ENCODE measurements around the gene NCEH1. TPM values are rescaled to one million over a fixed set of nuclear protein-coding genes. Genes with fewer than 3 reads are reported as not detected.

NCEH1 gene
- total and polyA plus RNA-seq, 4 donors: 6.3 to 52.1 (median 10.6) TPM

DNA sequence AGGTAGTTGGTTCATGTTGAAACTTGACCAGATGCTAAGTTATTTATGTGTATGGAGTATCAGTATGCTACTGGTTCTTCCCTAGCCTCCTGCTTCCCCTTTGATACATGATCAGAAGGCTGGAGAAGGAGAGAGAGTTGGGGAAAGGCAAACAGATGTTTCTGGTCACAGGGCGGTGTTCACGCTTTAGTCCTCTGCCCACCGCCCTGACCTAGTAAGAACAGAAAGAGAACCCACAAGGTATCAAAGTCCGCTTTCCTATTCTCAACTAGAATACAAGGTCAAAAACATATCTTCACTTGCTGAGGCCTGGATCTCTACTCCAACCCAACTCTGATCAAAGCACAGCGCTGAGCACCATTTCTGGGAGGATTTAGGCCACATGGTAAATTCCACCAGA is 55.5 kb downstream of the NCEH1 start:
- Histone ChIP-seq H3K4me3 (no peak overlapping the region), H3K27ac (ENCODE audit: low read depth in 1 of 2, low read length in 1 of 2) (no peak overlapping the region), H3K9me3 (ENCODE audit: control insufficient read depth in 4 of 4, insufficient read depth in 3 of 4, low read length in 3 of 4) (no peaks in the 10 kb centered on the region), H3K36me3 (ENCODE audit: control insufficient read depth in 4 of 4, insufficient read depth in 4 of 4, low read length in 4 of 4) (no peaks in the 10 kb centered on the region), H3K27me3 (ENCODE audit: control insufficient read depth in 3 of 3, insufficient read depth in 3 of 3, low read length in 2 of 3) (no peaks in the 10 kb centered on the region), H3K9ac (ENCODE audit: insufficient read depth in 1 of 2, low read length in 2 of 2) (no peak overlapping the region), H3K4me1 (ENCODE audit: control insufficient read depth in 5 of 5, insufficient read depth in 5 of 5, low read length in 5 of 5) (peaks cover 0 to 13% (median 0%) of the 10 kb centered on the region in 5 donors)
- ATAC-seq (ENCODE audit: insufficient read depth, low FRiP score) (no peak), DNase-seq (no peak)
- TF ChIP-seq, protein P1, sequence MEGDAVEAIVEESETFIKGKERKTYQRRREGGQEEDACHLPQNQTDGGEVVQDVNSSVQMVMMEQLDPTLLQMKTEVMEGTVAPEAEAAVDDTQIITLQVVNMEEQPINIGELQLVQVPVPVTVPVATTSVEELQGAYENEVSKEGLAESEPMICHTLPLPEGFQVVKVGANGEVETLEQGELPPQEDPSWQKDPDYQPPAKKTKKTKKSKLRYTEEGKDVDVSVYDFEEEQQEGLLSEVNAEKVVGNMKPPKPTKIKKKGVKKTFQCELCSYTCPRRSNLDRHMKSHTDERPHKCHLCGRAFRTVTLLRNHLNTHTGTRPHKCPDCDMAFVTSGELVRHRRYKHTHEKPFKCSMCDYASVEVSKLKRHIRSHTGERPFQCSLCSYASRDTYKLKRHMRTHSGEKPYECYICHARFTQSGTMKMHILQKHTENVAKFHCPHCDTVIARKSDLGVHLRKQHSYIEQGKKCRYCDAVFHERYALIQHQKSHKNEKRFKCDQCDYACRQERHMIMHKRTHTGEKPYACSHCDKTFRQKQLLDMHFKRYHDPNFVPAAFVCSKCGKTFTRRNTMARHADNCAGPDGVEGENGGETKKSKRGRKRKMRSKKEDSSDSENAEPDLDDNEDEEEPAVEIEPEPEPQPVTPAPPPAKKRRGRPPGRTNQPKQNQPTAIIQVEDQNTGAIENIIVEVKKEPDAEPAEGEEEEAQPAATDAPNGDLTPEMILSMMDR (IDR thresholded peaks at IDR 0.05; ENCODE audit: control extremely low read depth, extremely low read depth): no peak
- 96 to 99% methylated on average over 5 of the region's 5 CpGs for WGBS, 2 donors

DNA sequence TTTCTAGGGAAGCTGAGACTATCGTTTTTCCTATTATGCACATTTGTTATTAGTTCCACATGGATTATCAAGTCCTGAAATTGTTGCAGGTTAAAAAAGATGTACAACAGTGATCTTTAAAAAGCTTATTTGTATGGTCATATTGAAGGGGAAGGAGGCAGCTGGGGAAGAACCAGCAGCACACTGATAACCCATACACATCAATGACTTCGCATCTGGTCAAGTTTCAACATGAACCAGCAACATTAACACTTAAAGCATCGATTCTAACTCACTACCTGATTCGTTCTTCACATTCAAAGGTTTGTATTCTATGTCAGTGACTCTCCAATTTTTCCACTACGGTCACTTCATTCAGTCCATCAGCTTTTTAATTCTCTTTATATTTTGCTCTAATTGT is 56.4 kb downstream of the NCEH1 start:
- Histone ChIP-seq H3K9ac (ENCODE audit: insufficient read depth in 1 of 2, low read length in 2 of 2) (no peak overlapping the region), H3K9me3 (ENCODE audit: control insufficient read depth in 4 of 4, insufficient read depth in 3 of 4, low read length in 3 of 4) (no peaks in the 10 kb centered on the region), H3K36me3 (ENCODE audit: control insufficient read depth in 4 of 4, insufficient read depth in 4 of 4, low read length in 4 of 4) (no peaks in the 10 kb centered on the region), H3K27me3 (ENCODE audit: control insufficient read depth in 3 of 3, insufficient read depth in 3 of 3, low read length in 2 of 3) (no peaks in the 10 kb centered on the region), H3K27ac (ENCODE audit: low read depth in 1 of 2, low read length in 1 of 2) (no peak overlapping the region), H3K4me1 (ENCODE audit: control insufficient read depth in 5 of 5, insufficient read depth in 5 of 5, low read length in 5 of 5) (peaks cover 0 to 13% (median under 1%) of the 10 kb centered on the region in 5 donors), H3K4me3 (no peak overlapping the region)
- WGBS, 2 donors: 81 to 97% methylated on average over 5 of the region's 5 CpGs
- ATAC-seq (ENCODE audit: insufficient read depth, low FRiP score): no peak
- TF ChIP-seq, protein P1 (IDR thresholded peaks at IDR 0.05; ENCODE audit: control extremely low read depth, extremely low read depth): no peak
- DNase-seq: no peak

DNA sequence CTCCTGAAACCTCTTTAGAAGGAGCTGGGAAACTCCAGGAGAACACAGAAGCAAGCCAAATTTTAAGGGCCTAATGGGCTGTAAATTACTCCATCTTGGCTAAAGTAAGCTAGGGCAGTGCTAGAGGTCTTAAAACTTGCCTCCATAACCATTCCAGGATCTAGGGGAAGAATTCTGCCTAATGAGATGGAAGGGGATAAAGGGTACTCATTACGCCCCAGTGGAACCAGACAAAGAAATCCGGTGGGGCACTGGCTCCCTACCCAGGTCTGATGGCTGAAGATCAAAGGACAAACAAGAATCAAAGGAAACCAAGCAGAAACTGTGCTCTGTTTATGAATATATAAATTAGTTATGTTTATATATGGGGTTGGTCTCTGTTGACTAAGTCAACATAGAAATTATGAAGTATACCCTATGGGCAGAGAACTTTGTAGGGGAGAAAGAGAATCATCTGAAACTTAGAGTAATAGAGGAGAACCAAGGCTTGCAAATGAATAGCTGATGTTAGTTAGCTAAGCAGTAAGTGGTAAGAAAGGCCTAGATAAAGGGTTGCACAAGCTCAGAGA is 57.8 kb downstream of the NCEH1 start:
- Histone ChIP-seq H3K9ac (ENCODE audit: insufficient read depth in 1 of 2, low read length in 2 of 2) (no peak overlapping the region), H3K27ac (ENCODE audit: low read depth in 1 of 2, low read length in 1 of 2) (no peak overlapping the region), H3K9me3 (ENCODE audit: control insufficient read depth in 4 of 4, insufficient read depth in 3 of 4, low read length in 3 of 4) (no peaks in the 10 kb centered on the region), H3K4me1 (ENCODE audit: control insufficient read depth in 5 of 5, insufficient read depth in 5 of 5, low read length in 5 of 5) (peaks cover 0 to 12% (median 6%) of the 10 kb centered on the region in 5 donors), H3K27me3 (ENCODE audit: control insufficient read depth in 3 of 3, insufficient read depth in 3 of 3, low read length in 2 of 3) (no peaks in the 10 kb centered on the region), H3K4me3 (no peak overlapping the region), H3K36me3 (ENCODE audit: control insufficient read depth in 4 of 4, insufficient read depth in 4 of 4, low read length in 4 of 4) (no peaks in the 10 kb centered on the region)
- ATAC-seq (ENCODE audit: insufficient read depth, low FRiP score) (no peak), DNase-seq (no peak)
- TF ChIP-seq, protein P1 (IDR thresholded peaks at IDR 0.05; ENCODE audit: control extremely low read depth, extremely low read depth): no peak
- 74 to 82% methylated on average over 2 of the region's 2 CpGs for WGBS, 2 donors

Data from lung (tissue), 12 donors.